Astrocyte (in vitro differentiated cells and primary cell): ENCODE data around the gene LRRC63. TPM values are rescaled to one million over a fixed set of nuclear protein-coding genes. Genes with fewer than 3 reads are reported as not detected.

Source experiments
- DNase-seq: peaks from one replicate; pipeline ENCODE4 v3.0.0-alpha.2; 2010; ENCODE audit warnings: low read depth
- FAIRE-seq: peaks from 2 replicates; lab custom pipeline; 2011; peaks lifted over from hg19 to GRCh38; lab: Jason Lieb, UNC
- H2AFZ ChIP-seq: 2 replicates; pipeline ENCODE4 v1.6.0; 2012; ENCODE audit warnings: low read depth, low read length, inconsistent platforms
- H3K27ac ChIP-seq: 2 replicates; pipeline ENCODE4 v1.5.1; 2011; ENCODE audit warnings: low read depth, low read length, inconsistent platforms
- H3K27me3 ChIP-seq: 2 replicates; pipeline ENCODE4 v1.6.0; 2011; ENCODE audit warnings: low read length, inconsistent platforms; ENCODE audit not compliant: insufficient read depth
- H3K36me3 ChIP-seq: 2 replicates; pipeline ENCODE4 v1.5.1; 2011; ENCODE audit warnings: low read length, inconsistent platforms; ENCODE audit not compliant: insufficient read depth
- H3K4me1 ChIP-seq: 2 replicates; pipeline ENCODE4 v1.5.1; 2011; ENCODE audit warnings: low read length, inconsistent platforms; ENCODE audit not compliant: insufficient read depth
- H3K4me2 ChIP-seq: 2 replicates; pipeline ENCODE4 v1.6.0; 2012; ENCODE audit warnings: low read length, inconsistent platforms
- H3K4me3 ChIP-seq: 2 replicates; pipeline ENCODE4 v1.5.1; 2011; ENCODE audit warnings: low read depth, mild to moderate bottlenecking, low read length, inconsistent platforms; ENCODE audit not compliant: insufficient read depth
- H3K79me2 ChIP-seq: 2 replicates; pipeline ENCODE4 v1.6.0; 2012; ENCODE audit warnings: mild to moderate bottlenecking, low read length, inconsistent platforms; ENCODE audit not compliant: insufficient read depth
- H3K9ac ChIP-seq: 2 replicates; pipeline ENCODE4 v1.6.0; 2012; ENCODE audit warnings: mild to moderate bottlenecking, low read length, inconsistent platforms
- H3K9me3 ChIP-seq: 2 replicates; pipeline ENCODE4 v1.5.1; 2012; ENCODE audit warnings: low read depth, mild to moderate bottlenecking, low read length, inconsistent platforms; ENCODE audit not compliant: insufficient read depth
- H4K20me1 ChIP-seq: 2 replicates; pipeline ENCODE4 v1.6.0; 2012; ENCODE audit warnings: low read length, inconsistent platforms; ENCODE audit not compliant: insufficient read depth
- H3K27ac Mint-ChIP-seq: one replicate; pipeline ENCODE4 v1.8.0; 2021; ENCODE audit warnings: mild to moderate bottlenecking, mixed read lengths; ENCODE audit not compliant: unreplicated experiment
- H3K27me3 Mint-ChIP-seq: one replicate; pipeline ENCODE4 v1.8.0; 2021; ENCODE audit warnings: low read depth, mixed read lengths; ENCODE audit not compliant: unreplicated experiment
- H3K36me3 Mint-ChIP-seq: one replicate; pipeline ENCODE4 v1.8.0; 2021; ENCODE audit warnings: low read depth, mixed read lengths; ENCODE audit not compliant: unreplicated experiment
- H3K4me1 Mint-ChIP-seq: one replicate; pipeline ENCODE4 v1.8.0; 2021; ENCODE audit warnings: low read depth, mixed read lengths; ENCODE audit not compliant: unreplicated experiment
- H3K4me3 Mint-ChIP-seq: one replicate; pipeline ENCODE4 v1.8.0; 2021; ENCODE audit warnings: mild to moderate bottlenecking, moderate library complexity, mixed read lengths; ENCODE audit not compliant: unreplicated experiment
- H3K9me3 Mint-ChIP-seq: one replicate; pipeline ENCODE4 v1.8.0; 2021; ENCODE audit warnings: mild to moderate bottlenecking, mixed read lengths; ENCODE audit not compliant: unreplicated experiment
- EZH2 ChIP-seq: IDR thresholded peaks from 2 replicates; pipeline ENCODE4 v1.6.1; 2012; ENCODE audit warnings: mild to moderate bottlenecking, low read length, inconsistent platforms; ENCODE audit not compliant: insufficient read depth
- total RNA-seq: library from RNA; stranded (reverse); gene quantifications from 2 replicates; pipeline ENCODE4 v1.2.1, GENCODE V29; 2021
- TF ChIP-seq, protein P1 (sequence below): IDR thresholded peaks from 2 replicates; pipeline ENCODE4 v1.5.1; 2011; ENCODE audit warnings: low read depth, mild to moderate bottlenecking, inconsistent platforms, low read length, moderate library complexity; ENCODE audit not compliant: insufficient read depth

The LRRC63 gene
- total RNA-seq, 1 donor from 2014 or later = not detected

DNA sequence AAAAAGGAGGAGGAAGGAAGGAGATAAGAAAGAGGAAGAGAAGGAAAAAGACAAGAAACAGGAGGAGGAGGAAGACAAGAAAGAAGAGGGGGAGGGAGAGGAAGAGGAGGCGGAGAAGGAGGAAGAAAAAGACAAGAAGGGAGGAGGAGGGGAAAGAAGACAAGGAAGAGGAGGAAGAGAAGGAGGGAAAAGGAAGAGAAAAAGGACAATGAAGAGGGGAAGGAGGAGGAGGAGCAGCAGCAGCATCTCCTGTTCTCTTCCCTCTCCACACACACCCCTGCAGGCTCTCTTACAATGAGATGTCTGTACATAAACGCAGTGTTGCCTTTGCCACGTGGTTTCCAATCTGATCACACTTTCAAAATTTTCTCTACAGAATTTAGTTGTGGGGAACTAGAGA, 108.7 kb downstream of the LRRC63 start:
- Histone ChIP-seq H4K20me1 (no peaks in the 10 kb centered on the region), H3K9ac (no peak overlapping the region), H3K4me3 (no peak overlapping the region), H3K79me2 (no peaks in the 10 kb centered on the region), H2AFZ (no peak overlapping the region), H3K4me2 (no peak overlapping the region), H3K27me3 (peaks cover 15% of the 10 kb centered on the region), H3K27ac (no peak overlapping the region), H3K9me3 (no peaks in the 10 kb centered on the region), H3K36me3 (no peaks in the 10 kb centered on the region), H3K4me1 (no peaks in the 10 kb centered on the region)
- TF ChIP-seq EZH2 = no peak
- TF ChIP-seq, protein P1, sequence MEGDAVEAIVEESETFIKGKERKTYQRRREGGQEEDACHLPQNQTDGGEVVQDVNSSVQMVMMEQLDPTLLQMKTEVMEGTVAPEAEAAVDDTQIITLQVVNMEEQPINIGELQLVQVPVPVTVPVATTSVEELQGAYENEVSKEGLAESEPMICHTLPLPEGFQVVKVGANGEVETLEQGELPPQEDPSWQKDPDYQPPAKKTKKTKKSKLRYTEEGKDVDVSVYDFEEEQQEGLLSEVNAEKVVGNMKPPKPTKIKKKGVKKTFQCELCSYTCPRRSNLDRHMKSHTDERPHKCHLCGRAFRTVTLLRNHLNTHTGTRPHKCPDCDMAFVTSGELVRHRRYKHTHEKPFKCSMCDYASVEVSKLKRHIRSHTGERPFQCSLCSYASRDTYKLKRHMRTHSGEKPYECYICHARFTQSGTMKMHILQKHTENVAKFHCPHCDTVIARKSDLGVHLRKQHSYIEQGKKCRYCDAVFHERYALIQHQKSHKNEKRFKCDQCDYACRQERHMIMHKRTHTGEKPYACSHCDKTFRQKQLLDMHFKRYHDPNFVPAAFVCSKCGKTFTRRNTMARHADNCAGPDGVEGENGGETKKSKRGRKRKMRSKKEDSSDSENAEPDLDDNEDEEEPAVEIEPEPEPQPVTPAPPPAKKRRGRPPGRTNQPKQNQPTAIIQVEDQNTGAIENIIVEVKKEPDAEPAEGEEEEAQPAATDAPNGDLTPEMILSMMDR = no peak
- no peak overlapping the region for H3K27ac Mint-ChIP-seq
- H3K4me1 Mint-ChIP-seq = no peaks in the 10 kb centered on the region
- H3K36me3 Mint-ChIP-seq = no peaks in the 10 kb centered on the region
- FAIRE-seq (no peak), DNase-seq (no peak)
- H3K27me3 Mint-ChIP-seq = peaks cover 4% of the 10 kb centered on the region
- H3K4me3 Mint-ChIP-seq = no peak overlapping the region
- no peaks in the 10 kb centered on the region for H3K9me3 Mint-ChIP-seq

DNA sequence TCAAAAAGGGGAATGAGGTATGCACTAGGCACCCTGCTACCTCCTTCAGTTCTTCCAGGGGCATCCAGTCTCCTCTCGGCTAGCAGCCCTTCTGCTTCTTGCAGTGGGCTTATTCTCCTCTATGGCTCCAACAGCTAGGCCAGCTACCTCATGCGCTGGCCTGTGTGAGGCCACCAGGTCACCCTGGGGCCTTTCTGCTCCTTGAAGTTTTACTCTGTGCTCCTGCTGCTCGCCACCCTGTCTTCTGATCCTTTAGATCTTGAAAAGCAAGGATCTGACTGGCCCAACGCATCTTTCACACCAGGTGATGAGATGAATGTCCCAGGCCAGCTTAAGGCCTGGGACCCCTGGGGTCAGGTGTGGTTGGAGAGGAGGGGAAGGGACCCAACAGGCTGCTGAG, 109.1 kb downstream of the LRRC63 start:
- FAIRE-seq (no peak), DNase-seq (no peak)
- Mint-ChIP-seq H3K27me3 (peaks cover 4% of the 10 kb centered on the region), H3K36me3 (no peaks in the 10 kb centered on the region), H3K4me3 (no peak overlapping the region), H3K9me3 (no peaks in the 10 kb centered on the region), H3K27ac (no peak overlapping the region), H3K4me1 (no peaks in the 10 kb centered on the region)
- H3K4me2 ChIP-seq = no peak overlapping the region
- H3K27me3 ChIP-seq = peaks cover 15% of the 10 kb centered on the region
- no peaks in the 10 kb centered on the region for H3K4me1 ChIP-seq
- no peak overlapping the region for H2AFZ ChIP-seq
- TF ChIP-seq, protein P1 = no peak
- no peak for TF ChIP-seq EZH2
- H4K20me1 ChIP-seq = no peaks in the 10 kb centered on the region
- H3K4me3 ChIP-seq = no peak overlapping the region
- no peaks in the 10 kb centered on the region for H3K79me2 ChIP-seq
- H3K9me3 ChIP-seq = no peaks in the 10 kb centered on the region
- H3K9ac ChIP-seq = no peak overlapping the region
- no peak overlapping the region for H3K27ac ChIP-seq
- no peaks in the 10 kb centered on the region for H3K36me3 ChIP-seq

DNA sequence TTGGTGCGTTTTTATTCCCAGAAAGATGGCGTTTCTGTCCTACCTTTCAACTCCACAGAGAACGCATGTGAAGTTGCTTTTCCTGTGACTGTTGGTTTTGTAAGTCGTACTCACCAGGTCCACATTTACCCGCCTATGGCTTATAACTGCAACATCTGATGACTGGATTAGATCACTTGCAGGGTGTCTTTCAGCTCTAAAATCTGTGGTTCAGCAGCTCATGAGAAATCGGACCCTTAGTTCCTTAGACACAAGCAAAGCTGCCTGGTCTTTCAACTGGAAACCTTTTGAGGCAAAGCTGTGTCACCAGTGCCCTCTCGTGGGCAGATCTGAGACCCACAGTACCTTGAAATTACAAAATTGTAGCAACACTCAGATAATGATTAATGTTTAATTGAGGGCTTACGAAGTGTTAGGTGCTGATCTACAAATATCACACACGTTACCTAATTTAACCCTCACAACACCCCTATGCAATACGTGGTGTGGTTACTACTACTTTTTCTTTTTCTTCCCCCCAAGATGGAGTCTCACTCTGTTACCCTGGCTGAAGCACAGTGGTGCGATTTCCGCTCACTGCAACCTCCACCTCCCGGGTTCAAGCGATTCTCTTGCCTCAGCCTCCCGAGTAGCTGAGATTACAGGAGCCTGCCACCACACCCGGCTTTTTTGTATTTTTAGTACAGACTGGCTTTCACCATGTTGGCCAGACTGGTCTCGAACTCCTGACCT, 109.9 kb downstream of the LRRC63 start:
- H2AFZ ChIP-seq = no peak overlapping the region
- Mint-ChIP-seq H3K9me3 (peaks cover 4% of the 10 kb centered on the region), H3K4me1 (no peaks in the 10 kb centered on the region), H3K27me3 (peaks cover 4% of the 10 kb centered on the region), H3K36me3 (no peaks in the 10 kb centered on the region), H3K27ac (no peak overlapping the region), H3K4me3 (no peak overlapping the region)
- H3K4me2 ChIP-seq = no peak overlapping the region
- no peaks in the 10 kb centered on the region for H3K79me2 ChIP-seq
- H3K9me3 ChIP-seq = no peaks in the 10 kb centered on the region
- H3K4me1 ChIP-seq = no peaks in the 10 kb centered on the region
- H3K36me3 ChIP-seq = no peaks in the 10 kb centered on the region
- TF ChIP-seq EZH2 = no peak
- TF ChIP-seq, protein P1 = peak; percentile 81
- DNase-seq = peak; percentile 28
- H3K27ac ChIP-seq = no peak overlapping the region
- H3K4me3 ChIP-seq = no peak overlapping the region
- FAIRE-seq = peak; percentile 84
- H3K9ac ChIP-seq = no peak overlapping the region
- H4K20me1 ChIP-seq = no peaks in the 10 kb centered on the region
- H3K27me3 ChIP-seq = peaks cover 17% of the 10 kb centered on the region
